Psoas muscle (tissue), 8 donors: Measurements from ENCODE around the gene PTBP1. TPM values are rescaled to one million over a fixed set of nuclear protein-coding genes. Genes with fewer than 3 reads are reported as not detected.
A peak's percentile ranks its signal among the peaks of the same experiment; 100 is the strongest.

Experiments
- ATAC-seq, 4 donors: fragments of 200-7000 bp; cut with Tn5 transposase; one replicate each; pipeline ENCODE4 v1.9.1; 2020; ENCODE audit warnings: moderate library complexity in 3 of 4, mild to moderate bottlenecking in 2 of 4
- DNase-seq, 2 donors: peaks; one replicate each; pipeline ENCODE4 v3.0.0-alpha.2; 2020
- H3K27ac ChIP-seq: fragments of 200-600 bp; one replicate; pipeline ENCODE4 v1.8.0; 2022
- H3K27me3 ChIP-seq, 3 donors: fragments of 200-600 bp in 1 of 3; one replicate each; pipeline versions ENCODE4 v1.6.1 to v1.8.0; 2013 to 2022; ENCODE audit warnings: low read length in 2 of 3, mild to moderate bottlenecking in 2 of 3, moderate library complexity in 1 of 3; ENCODE audit not compliant: insufficient read depth in 3 of 3
- H3K36me3 ChIP-seq, 2 donors: fragments of 200-600 bp in 1 of 2; one replicate each; pipeline versions ENCODE4 v1.6.1 to v1.8.0; 2013 to 2022; ENCODE audit warnings: low read depth in 1 of 2, mild to moderate bottlenecking in 1 of 2, moderate library complexity in 1 of 2; ENCODE audit not compliant: insufficient read depth in 1 of 2
- H3K4me1 ChIP-seq: fragments of 200-600 bp; one replicate; pipeline ENCODE4 v1.8.0; 2022
- H3K4me3 ChIP-seq: fragments of 200-600 bp; one replicate; pipeline ENCODE4 v1.8.0; 2022; ENCODE audit warnings: mild to moderate bottlenecking
- H3K9me3 ChIP-seq: fragments of 200-600 bp; one replicate; pipeline ENCODE4 v1.8.0; 2022
- CTCF ChIP-seq: fragments of 200-600 bp; IDR thresholded peaks from one replicate; pipeline ENCODE4 v1.8.0; 2022; ENCODE audit warnings: antibody characterized with exemption
- WGBS, 3 donors: extraction: QIAGEN DNeasy Blood & Tissue Kit; methylation state at CpG; one replicate each; pipeline versions ENCODE4 v1.1.6 to v1.1.7; 2013; 5-methylcytosine and 5-hydroxymethylcytosine counted together
- intact Hi-C, 2 donors: fragments of 100-400 bp; cut with DNase I; formaldehyde crosslinking; loops; one replicate each; pipeline versions ENCODE4 v1.11.0 to v1.14.2; 2022
- polyA plus RNA-seq, 3 donors: library from polyadenylated mRNA; stranded (reverse); fragments of 200-250 nt; gene quantifications; one replicate each; pipeline ENCODE4 v1.2.3, GENCODE V29; 2013
- total RNA-seq, 4 donors: library from RNA; stranded (reverse); fragmentation: NEBNext Ultra II Directional in 2 of 4; extraction: Animal tissue kit (Norgen Biotek cat#: 25700) in 2 of 4; gene quantifications; one replicate each; pipeline versions ENCODE4 v1.2.1 to v1.2.4, GENCODE V29; 2021 to 2023
- donor health status: healthy with polysubstance abuse.
- donor health status: DM: no; HTN: no; CAD: no; lungs with moderate emphysema.
- donor health status: Bipolar disorder and iron deficiency.
- donor health status: healthy.
- donor health status: DM: yes; HTN: yes; CAD: no.
- donor health status: DM: no; HTN: no; CAD: no.
- donor health status: DM: no; HTN: no; CAD: no.
- donor health status: DM: yes; HTN: yes; CAD: no.

Gene PTBP1
- total and polyA plus RNA-seq, 7 donors = 24.2 to 69.4 (median 36.5) TPM

DNA sequence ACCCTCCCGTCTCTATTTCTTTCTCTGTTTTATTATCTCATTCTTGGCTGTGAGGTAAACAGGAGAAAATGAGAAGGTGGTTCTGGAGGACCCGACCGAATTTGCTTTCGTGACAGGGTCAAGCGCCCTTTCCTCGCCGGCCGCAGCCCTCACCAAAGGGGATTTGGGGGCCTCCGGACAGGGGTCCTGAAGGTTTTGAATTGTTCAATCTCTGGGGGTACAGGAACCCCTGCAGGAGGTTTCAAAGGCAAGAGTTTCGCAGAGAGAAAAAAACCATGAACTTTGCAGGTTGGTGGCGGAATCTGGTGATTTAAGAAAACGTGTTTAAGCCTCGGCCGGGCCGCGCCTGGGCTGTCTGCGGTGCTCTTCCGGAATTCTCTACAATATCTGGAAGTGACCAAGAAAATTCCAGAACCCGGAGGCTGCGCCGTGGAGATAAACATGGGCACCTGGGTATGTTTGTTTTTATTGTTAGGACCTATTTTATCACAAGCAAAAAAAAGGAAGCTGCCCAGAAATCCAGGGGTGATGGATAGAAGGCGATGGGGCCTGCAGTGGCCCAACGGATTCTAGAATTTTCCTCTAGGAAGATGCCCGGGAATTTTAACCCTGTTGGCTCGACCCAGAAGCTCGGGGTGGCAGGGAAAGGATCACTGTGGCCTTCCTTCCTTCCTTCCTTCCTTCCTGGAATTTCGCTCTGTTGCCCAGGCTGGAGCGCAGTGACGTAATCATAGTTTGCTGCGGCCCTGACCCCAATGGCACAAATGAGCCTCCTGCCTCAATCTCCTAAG, 14.2 kb upstream of the PTBP1 start:
- intact Hi-C loops = no loop called here
- Histone ChIP-seq H3K27ac (peak overlapping the region; percentile 46), H3K4me1 (no peaks in the 10 kb centered on the region), H3K36me3 (no peaks in the 10 kb centered on the region), H3K27me3 (peaks cover 0 to 17% (median 9%) of the 10 kb centered on the region in 3 donors), H3K4me3 (peak overlapping the region; percentile 39), H3K9me3 (no peaks in the 10 kb centered on the region)
- 54 to 73% (median 71%) methylated on average over 30 of the region's 30 CpGs for WGBS, 3 donors
- no peak for TF ChIP-seq CTCF
- peak in 1 of 2 donors; percentile 12 for DNase-seq
- peak in 1 of 4 donors; percentile 41 for ATAC-seq

GRCh38 chr19:784541-784940, 12.7 kb upstream of the PTBP1 start:
- TF ChIP-seq CTCF = no peak
- no peak overlapping the region for H3K27ac ChIP-seq
- H3K9me3 ChIP-seq = no peaks in the 10 kb centered on the region
- intact Hi-C loops = no loop called here
- DNase-seq (no peak), ATAC-seq (no peak)
- H3K4me1 ChIP-seq = no peaks in the 10 kb centered on the region
- no peaks in the 10 kb centered on the region for H3K36me3 ChIP-seq
- no peak overlapping the region for H3K4me3 ChIP-seq
- 36 to 48% (median 37%) methylated on average over 13 of the region's 13 CpGs for WGBS, 3 donors
- H3K27me3 ChIP-seq = peaks cover 0 to 17% (median 8%) of the 10 kb centered on the region in 3 donors

DNA sequence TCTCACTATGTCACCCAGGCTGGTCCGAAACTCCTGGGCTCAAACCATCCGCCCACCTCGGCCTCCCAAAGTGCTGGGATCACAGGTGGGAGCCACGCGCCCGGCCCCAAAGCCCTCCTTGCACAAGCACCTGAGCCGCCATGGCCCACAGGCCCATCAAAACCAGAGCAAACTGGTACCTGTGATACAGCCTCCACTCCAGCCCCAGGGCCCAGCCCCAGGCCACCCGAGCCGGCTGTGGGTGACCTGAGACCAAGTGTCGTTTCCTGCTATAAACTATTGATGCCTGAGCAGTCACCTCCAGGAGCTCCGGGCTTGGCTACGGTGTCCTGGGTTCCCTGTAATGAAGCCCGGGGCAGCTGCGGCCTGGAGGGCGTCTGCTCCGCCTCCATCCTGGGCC, 9.7 kb upstream of the PTBP1 start:
- WGBS, 3 donors = 84 to 88% (median 87%) methylated on average over 16 of the region's 16 CpGs
- Histone ChIP-seq H3K4me1 (no peaks in the 10 kb centered on the region), H3K4me3 (no peak overlapping the region), H3K27me3 (peaks cover 0 to 3% (median 2%) of the 10 kb centered on the region in 3 donors), H3K36me3 (no peaks in the 10 kb centered on the region), H3K27ac (no peak overlapping the region), H3K9me3 (no peaks in the 10 kb centered on the region)
- DNase-seq (peak in 1 of 2 donors; percentile 10), ATAC-seq (no peak)
- intact Hi-C loops = no loop called here
- TF ChIP-seq CTCF = no peak

DNA sequence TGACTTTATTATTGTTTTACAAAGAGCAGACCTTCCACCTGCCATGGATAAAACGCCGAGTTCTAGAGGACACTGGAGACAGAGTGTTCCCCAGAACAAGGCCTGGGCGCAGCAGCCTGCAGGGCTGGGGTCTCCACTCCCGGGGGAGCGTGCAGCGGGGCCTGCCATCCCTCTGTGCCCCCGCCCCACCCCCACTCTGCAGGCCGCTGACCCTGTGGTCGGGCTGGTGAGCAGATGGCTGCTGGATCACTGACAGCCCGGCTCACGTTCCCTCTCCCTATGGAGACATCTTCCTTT, 8.6 kb upstream of the PTBP1 start:
- peak overlapping the region; percentile 23 for H3K4me3 ChIP-seq

More for the DNA sequence above, 8.6 kb upstream of the PTBP1 start:
- WGBS, 3 donors = 40 to 43% (median 40%) methylated on average over 11 of the region's 11 CpGs
- no peaks in the 10 kb centered on the region for H3K36me3 ChIP-seq
- no peaks in the 10 kb centered on the region for H3K4me1 ChIP-seq
- DNase-seq (peak; percentile 54 to 72), ATAC-seq (peak in 3 of 4 donors; percentile 13 to 44 (median 23))
- TF ChIP-seq CTCF = no peak
- H3K27me3 ChIP-seq = no peaks in the 10 kb centered on the region
- intact Hi-C loops = no loop called here
- no peaks in the 10 kb centered on the region for H3K9me3 ChIP-seq
- H3K27ac ChIP-seq = peak overlapping the region; percentile 47
